MM.1S (cell line): ENCODE data around the gene SURF2.

ENCODE experiments used
- CTCF ChIP-seq: fragments of 300-600 bp; sonication (generic); IDR thresholded peaks from 2 replicates; pipeline ENCODE4 v1.5.1; 2016; ENCODE audit warnings: antibody characterized with exemption, low read length, mixed read lengths
- EZH2 ChIP-seq: fragments of 300-600 bp; sonication (generic); optimal IDR thresholded peaks from 2 replicates; pipeline ENCODE3; 2017; ENCODE audit warnings: low read depth, mild to moderate bottlenecking, antibody characterized with exemption, low read length, mixed read lengths
- EZH2phosphoT487 ChIP-seq: fragments of 300-600 bp; sonication (generic); IDR thresholded peaks from 2 replicates; pipeline ENCODE4 v1.6.1; 2018; ENCODE audit warnings: antibody characterized with exemption, low read length

GRCh38 chr9:133349965-133350616 lies 6.3 kb upstream of the SURF2 start:
- TF ChIP-seq CTCF (no peak), EZH2 (no peak), EZH2phosphoT487 (no peak)
